Common myeloid progenitor, CD34-positive (primary cell): ENCODE measurements around the gene MACROH2A1.
"Not testable (repeated sequence)": the region's sequence is repeated elsewhere in the genome, so short reads cannot be mapped to it uniquely, and the experiment has no call there.

Source experiments
- CTCF ChIA-PET: fragments of 350-600 bp; sonication (Branson Sonifier 250); formaldehyde crosslinking; loops from one replicate; lab custom pipeline; 2021; ENCODE audit warnings: antibody characterized with exemption; lab: Charles Lee
- POLR2A ChIA-PET: fragments of 350-600 bp; sonication (Branson Sonifier 250); formaldehyde crosslinking; loops from one replicate; lab custom pipeline; 2021; ENCODE audit warnings: antibody characterized with exemption; lab: Charles Lee
- DNase-seq, 3 donors: peaks; one replicate each; pipeline versions ENCODE4 v3.0.0 to v3.0.0-alpha.2; 2013
- H3K27ac ChIP-seq, 2 experiments: 1 replicate in 1 of 2; 2 replicates in 1 of 2; pipeline ENCODE4 v1.7.0; 2013; ENCODE audit warnings: inconsistent platforms in 2 of 2, low read length in 2 of 2, mild to moderate bottlenecking in 2 of 2, low read depth in 1 of 2, moderate library complexity in 1 of 2; ENCODE audit not compliant: severe bottlenecking in 2 of 2, insufficient read depth in 1 of 2, poor library complexity in 1 of 2
- H3K27me3 ChIP-seq, 5 experiments: replicated peaks in 2 of 5; 1 replicate in 3 of 5; 2 replicates in 2 of 5; pipeline versions ENCODE4 v1.6.1 to v1.7.0; 2013; ENCODE audit warnings: low read length in 4 of 5, mild to moderate bottlenecking in 2 of 5, moderate library complexity in 2 of 5, inconsistent platforms in 1 of 5; ENCODE audit not compliant: insufficient read depth in 5 of 5, control insufficient read depth in 4 of 5
- H3K36me3 ChIP-seq, 4 experiments: 1 replicate in 2 of 4; 2 replicates in 2 of 4; pipeline versions ENCODE4 v1.6.1 to v1.7.0; 2013; ENCODE audit warnings: low read length in 3 of 4, control low read depth in 1 of 4, mild to moderate bottlenecking in 1 of 4; ENCODE audit not compliant: control insufficient read depth in 4 of 4, insufficient read depth in 4 of 4
- H3K4me1 ChIP-seq, 4 experiments: 1 replicate in 3 of 4; 2 replicates in 1 of 4; pipeline versions ENCODE4 v1.6.1 to v1.7.1; 2013; ENCODE audit warnings: low read length in 3 of 4, mild to moderate bottlenecking in 3 of 4, control low read depth in 1 of 4, inconsistent platforms in 1 of 4, moderate library complexity in 1 of 4; ENCODE audit not compliant: control insufficient read depth in 4 of 4, insufficient read depth in 4 of 4; ENCODE audit errors: control extremely low read depth in 1 of 4
- H3K4me3 ChIP-seq, 7 experiments: 1 replicate in 4 of 7; 2 replicates in 3 of 7; pipeline versions ENCODE4 v1.5.1 to v1.7.0; 2013; ENCODE audit warnings: mild to moderate bottlenecking in 7 of 7, low read length in 6 of 7, moderate library complexity in 6 of 7, inconsistent platforms in 2 of 7, low read depth in 2 of 7, control low read depth in 1 of 7; ENCODE audit not compliant: insufficient read depth in 4 of 7, control insufficient read depth in 1 of 7; ENCODE audit errors: extremely low read depth in 1 of 7
- H3K9me3 ChIP-seq, 5 experiments: 1 replicate in 4 of 5; 2 replicates in 1 of 5; pipeline versions ENCODE4 v1.6.1 to v1.7.1; 2013; ENCODE audit warnings: low read length in 4 of 5, mild to moderate bottlenecking in 2 of 5, inconsistent platforms in 1 of 5, low read depth in 1 of 5, moderate library complexity in 1 of 5; ENCODE audit not compliant: control insufficient read depth in 4 of 5, insufficient read depth in 2 of 5; ENCODE audit errors: control extremely low read depth in 1 of 5
- WGBS: methylation state at CpG from one replicate; pipeline ENCODE4 v1.1.5; 2013; ENCODE audit not compliant: insufficient coverage; 5-methylcytosine and 5-hydroxymethylcytosine counted together

The MACROH2A1 gene

GRCh38 chr5:135365281-135365680, 33.8 kb downstream of the MACROH2A1 start:
- Histone ChIP-seq H3K27ac (peak overlapping the region in 1 of 2 experiments; percentile 55), H3K36me3 (peaks cover 26 to 86% (median 57%) of the 10 kb centered on the region in 4 experiments), H3K4me3 (no peak overlapping the region), H3K4me1 (peaks cover 16 to 86% (median 68%) of the 10 kb centered on the region in 4 experiments), H3K9me3 (no peaks in the 10 kb centered on the region), H3K27me3 (no peaks in the 10 kb centered on the region)
- CTCF ChIA-PET = interaction anchor here (1.4 to 4.5 kb wide), 4 partner anchors 11 to 61 kb away, joined by 3 to 22 read pairs (median 3); no protein-coding TSS in a partner anchor
- POLR2A ChIA-PET = no interaction called here
- 100% methylated on average over 1 of the region's 2 CpGs for WGBS
- no peak for DNase-seq

GRCh38 chr5:135364421-135365262, 34.4 kb downstream of the MACROH2A1 start:
- ChIA-PET POLR2A (no interaction called here), CTCF (interaction anchor here (1.4 to 4.5 kb wide), 3 partner anchors 21 to 62 kb away, joined by 3 to 22 read pairs (median 3); no protein-coding TSS in a partner anchor)
- Histone ChIP-seq H3K27me3 (no peaks in the 10 kb centered on the region), H3K9me3 (no peaks in the 10 kb centered on the region), H3K4me1 (peaks cover 16 to 86% (median 67%) of the 10 kb centered on the region in 4 experiments), H3K4me3 (no peak overlapping the region), H3K27ac (peak overlapping the region in 1 of 2 experiments; percentile 55), H3K36me3 (peaks cover 27 to 86% (median 57%) of the 10 kb centered on the region in 4 experiments)
- DNase-seq = no peak
- WGBS = 65% methylated on average over 2 of the region's 5 CpGs

DNA sequence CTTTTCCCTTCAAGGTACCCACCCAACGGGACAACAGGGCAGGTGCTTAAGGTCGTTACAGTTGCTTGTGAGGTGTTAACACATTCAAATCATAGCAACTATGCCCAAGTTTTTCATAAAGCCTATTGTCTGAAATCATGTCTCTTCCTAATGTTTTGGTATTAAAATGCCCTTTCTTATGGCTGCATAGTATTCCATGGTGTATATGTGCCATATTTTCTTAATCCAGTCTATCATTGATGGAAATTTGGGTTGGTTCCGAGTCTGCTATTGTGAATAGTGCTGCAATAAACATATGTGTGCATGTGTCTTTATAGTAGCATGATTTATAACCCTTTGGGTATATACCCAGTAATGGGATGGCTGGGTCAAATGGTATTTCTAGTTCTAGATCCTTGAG, 35.7 kb downstream of the MACROH2A1 start:
- CTCF ChIA-PET, H3K4me3 ChIP-seq, DNase-seq, H3K9me3 ChIP-seq, H3K27me3 ChIP-seq, POLR2A ChIA-PET, H3K27ac ChIP-seq: not testable (repeated sequence)
- WGBS = no CpG with 5 or more reads among the region's 3 CpGs
- H3K36me3 ChIP-seq = peaks cover 23 to 84% (median 53%) of the 10 kb centered on the region in 4 experiments
- peaks cover 17 to 86% (median 66%) of the 10 kb centered on the region in 4 experiments for H3K4me1 ChIP-seq

GRCh38 chr5:135362102-135362501, 36.9 kb downstream of the MACROH2A1 start:
- DNase-seq = no peak
- POLR2A ChIA-PET = no interaction called here
- H3K4me3 ChIP-seq = no peak overlapping the region
- peaks cover 17 to 86% (median 69%) of the 10 kb centered on the region in 4 experiments for H3K4me1 ChIP-seq
- CTCF ChIA-PET = interaction anchor here (1.0 to 2.7 kb wide), 3 partner anchors 8 to 95 kb away, joined by 3 to 14 read pairs (median 8); no protein-coding TSS in a partner anchor
- H3K9me3 ChIP-seq = no peaks in the 10 kb centered on the region
- no CpG with 5 or more reads among the region's 2 CpGs for WGBS
- H3K27me3 ChIP-seq = no peaks in the 10 kb centered on the region
- H3K36me3 ChIP-seq = peaks cover 14 to 83% (median 48%) of the 10 kb centered on the region in 4 experiments
- peak overlapping the region in 1 of 2 experiments; percentile 20 for H3K27ac ChIP-seq

- WGBS = 17% methylated on average over 8 of the region's 16 CpGs
- peak overlapping the region; percentile 34 to 75 for H3K27ac ChIP-seq
- POLR2A ChIA-PET = interaction anchor here (0.6 to 2.2 kb wide), 6 partner anchors 16 to 80 kb away, joined by 3 to 10 read pairs (median 4); partner anchors contain the start of gene MACROH2A1
Measured at GRCh38 chr5:135360278-135361274, 38.5 kb downstream of the MACROH2A1 start.

GRCh38 chr5:135359374-135360165, 39.5 kb downstream of the MACROH2A1 start:
- Histone ChIP-seq H3K4me3 (peak overlapping the region in 6 of 7 experiments; percentile 9 to 67 (median 52)), H3K27me3 (no peaks in the 10 kb centered on the region), H3K9me3 (no peaks in the 10 kb centered on the region), H3K36me3 (peaks cover 15 to 83% (median 50%) of the 10 kb centered on the region in 4 experiments), H3K4me1 (peaks cover 17 to 85% (median 70%) of the 10 kb centered on the region in 4 experiments), H3K27ac (peak overlapping the region; percentile 34 to 75)
- 39% methylated on average over 4 of the region's 8 CpGs for WGBS
- ChIA-PET POLR2A (interaction anchor here (1.6 to 2.2 kb wide), 3 partner anchors 17 to 40 kb away, joined by 3 to 10 read pairs (median 4); partner anchors contain the start of gene MACROH2A1), CTCF (interaction anchor here (0.7 to 2.7 kb wide), 11 partner anchors 9 to 98 kb away, joined by 3 to 14 read pairs (median 5); no protein-coding TSS in a partner anchor)
- DNase-seq = peak; percentile 31 to 48 (median 43)

More at GRCh38 chr5:135360278-135361274, 38.5 kb downstream of the MACROH2A1 start:
- peaks cover 17 to 86% (median 72%) of the 10 kb centered on the region in 4 experiments for H3K4me1 ChIP-seq
- H3K4me3 ChIP-seq = peak overlapping the region in 6 of 7 experiments; percentile 9 to 67 (median 52)
- CTCF ChIA-PET = interaction anchor here (0.7 to 2.7 kb wide), 17 partner anchors 10 to 100 kb away, joined by 3 to 14 read pairs (median 5); no protein-coding TSS in a partner anchor
- peaks cover 12 to 83% (median 50%) of the 10 kb centered on the region in 4 experiments for H3K36me3 ChIP-seq
- DNase-seq = peak; percentile 43 to 69 (median 64)
- H3K9me3 ChIP-seq = no peaks in the 10 kb centered on the region
- H3K27me3 ChIP-seq = no peaks in the 10 kb centered on the region
